ENCODE data around the gene PHC1. TPM values are rescaled to one million over a fixed set of nuclear protein-coding genes. Genes with fewer than 3 reads are reported as not detected.

The PHC1 gene
- total RNA-seq, 3 donors from 2014 or later, result 7.5 to 49.3 (median 11.2) TPM

DNA sequence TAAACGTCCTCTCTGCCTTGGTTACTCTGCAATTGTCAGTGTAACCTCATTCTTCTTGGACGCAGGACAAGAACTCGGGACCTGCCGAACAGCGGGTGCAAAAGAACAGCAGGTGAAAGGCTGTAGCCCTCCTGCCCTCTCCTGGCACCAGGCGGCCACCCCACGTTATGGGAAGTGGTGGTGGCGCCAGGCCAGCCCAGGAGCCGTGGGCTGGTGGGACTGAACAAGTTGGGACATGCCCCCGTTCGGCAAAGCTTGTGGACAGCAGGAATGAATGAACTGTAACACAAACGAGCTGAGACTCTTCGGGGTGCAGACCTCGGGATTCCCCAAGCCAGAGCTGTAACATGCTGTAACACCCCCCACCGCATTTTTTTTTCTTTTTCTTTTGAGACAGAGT, 41.8 kb downstream of the PHC1 start:
- Histone ChIP-seq H3K4me3 (no peak overlapping the region), H3K4me1 (ENCODE audit: low read depth) (no peaks in the 10 kb centered on the region), H3K9me3 (no peaks in the 10 kb centered on the region), H3K36me3 (ENCODE audit: low read depth) (no peaks in the 10 kb centered on the region)
- ATAC-seq (no peak), DNase-seq (no peak)
- TF ChIP-seq, protein P1, sequence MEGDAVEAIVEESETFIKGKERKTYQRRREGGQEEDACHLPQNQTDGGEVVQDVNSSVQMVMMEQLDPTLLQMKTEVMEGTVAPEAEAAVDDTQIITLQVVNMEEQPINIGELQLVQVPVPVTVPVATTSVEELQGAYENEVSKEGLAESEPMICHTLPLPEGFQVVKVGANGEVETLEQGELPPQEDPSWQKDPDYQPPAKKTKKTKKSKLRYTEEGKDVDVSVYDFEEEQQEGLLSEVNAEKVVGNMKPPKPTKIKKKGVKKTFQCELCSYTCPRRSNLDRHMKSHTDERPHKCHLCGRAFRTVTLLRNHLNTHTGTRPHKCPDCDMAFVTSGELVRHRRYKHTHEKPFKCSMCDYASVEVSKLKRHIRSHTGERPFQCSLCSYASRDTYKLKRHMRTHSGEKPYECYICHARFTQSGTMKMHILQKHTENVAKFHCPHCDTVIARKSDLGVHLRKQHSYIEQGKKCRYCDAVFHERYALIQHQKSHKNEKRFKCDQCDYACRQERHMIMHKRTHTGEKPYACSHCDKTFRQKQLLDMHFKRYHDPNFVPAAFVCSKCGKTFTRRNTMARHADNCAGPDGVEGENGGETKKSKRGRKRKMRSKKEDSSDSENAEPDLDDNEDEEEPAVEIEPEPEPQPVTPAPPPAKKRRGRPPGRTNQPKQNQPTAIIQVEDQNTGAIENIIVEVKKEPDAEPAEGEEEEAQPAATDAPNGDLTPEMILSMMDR (IDR thresholded peaks at IDR 0.05), result no peak
- intact Hi-C loops (cut with DNase I, micrococcal nuclease), result no loop called here

DNA sequence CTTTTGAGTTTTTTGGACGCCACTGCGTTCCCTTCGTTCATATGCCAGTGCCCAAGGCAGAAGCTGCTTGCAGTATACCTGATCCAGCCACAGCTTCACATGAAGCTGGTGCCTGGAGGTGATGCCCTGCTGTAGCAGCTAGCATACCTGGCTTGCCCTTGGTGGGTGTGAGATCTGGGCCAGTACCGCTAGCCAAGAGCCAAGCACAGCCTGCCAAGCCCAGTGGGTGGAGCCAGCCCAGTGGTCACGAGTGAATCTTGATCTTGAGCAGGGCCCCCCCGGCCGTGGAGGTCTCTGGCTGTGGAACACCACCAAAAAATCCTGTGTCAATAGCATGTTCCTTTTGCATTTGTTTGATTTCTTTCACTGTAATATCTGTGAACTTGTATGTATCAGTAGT, 42.5 kb downstream of the PHC1 start:
- H3K36me3 ChIP-seq (ENCODE audit: low read depth), result no peaks in the 10 kb centered on the region
- intact Hi-C loops (cut with DNase I, micrococcal nuclease), result no loop called here
- no peaks in the 10 kb centered on the region for H3K9me3 ChIP-seq
- no peaks in the 10 kb centered on the region for H3K4me1 ChIP-seq (ENCODE audit: low read depth)
- no peak for DNase-seq
- ATAC-seq, result no peak
- TF ChIP-seq, protein P1 (IDR thresholded peaks at IDR 0.05), result no peak
- no peak overlapping the region for H3K4me3 ChIP-seq

DNA sequence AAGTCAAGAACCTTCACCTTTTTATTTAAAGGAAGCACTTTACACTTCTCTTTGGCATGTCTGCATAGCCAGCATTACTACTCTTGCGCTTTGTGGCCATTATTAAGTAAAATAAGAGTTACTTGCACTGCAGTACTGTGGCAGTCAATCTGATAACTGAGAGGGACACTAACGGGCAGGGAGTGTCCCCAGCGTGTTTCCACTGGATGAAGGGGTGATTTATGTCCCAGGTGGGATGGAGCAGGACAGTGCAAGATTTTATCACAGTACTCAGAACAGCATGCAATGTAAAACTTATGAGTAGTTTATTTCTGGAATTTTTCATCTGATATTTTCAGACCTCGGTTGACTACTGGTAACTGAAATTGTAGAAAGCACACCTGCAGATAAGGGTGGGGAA, 43.3 kb downstream of the PHC1 start:
- Histone ChIP-seq H3K4me3 (no peak overlapping the region), H3K36me3 (ENCODE audit: low read depth) (no peaks in the 10 kb centered on the region), H3K9me3 (no peaks in the 10 kb centered on the region), H3K4me1 (ENCODE audit: low read depth) (no peaks in the 10 kb centered on the region)
- TF ChIP-seq, protein P1 (IDR thresholded peaks at IDR 0.05), result no peak
- no peak for DNase-seq
- intact Hi-C loops (cut with DNase I, micrococcal nuclease), result no loop called here
- no peak for ATAC-seq

DNA sequence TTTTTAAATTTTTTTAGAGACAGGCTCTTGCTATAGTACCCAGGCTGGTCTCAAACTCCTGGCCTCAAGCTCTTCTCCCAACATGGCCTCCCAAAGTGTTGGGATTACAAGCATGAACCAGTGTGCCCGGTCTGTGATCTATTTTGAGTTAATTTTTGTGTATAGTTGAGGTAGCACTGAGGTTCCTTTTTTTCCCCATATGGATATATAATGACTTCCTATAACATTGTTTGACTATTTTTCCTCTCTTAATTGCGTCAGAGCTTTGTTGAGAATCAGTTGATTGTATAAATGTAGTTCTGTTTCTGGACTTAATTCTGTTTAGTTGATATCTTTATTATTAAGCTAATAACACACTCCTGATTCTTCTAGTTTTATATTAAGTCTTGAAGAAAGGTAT, 43.8 kb downstream of the PHC1 start:
- DNase-seq (no peak), ATAC-seq (no peak)
- TF ChIP-seq, protein P1 (IDR thresholded peaks at IDR 0.05), result no peak
- Histone ChIP-seq H3K9me3 (no peaks in the 10 kb centered on the region), H3K4me1 (ENCODE audit: low read depth) (no peaks in the 10 kb centered on the region), H3K4me3 (no peak overlapping the region), H3K36me3 (ENCODE audit: low read depth) (no peaks in the 10 kb centered on the region)
- intact Hi-C loops (cut with DNase I, micrococcal nuclease), result no loop called here

DNA sequence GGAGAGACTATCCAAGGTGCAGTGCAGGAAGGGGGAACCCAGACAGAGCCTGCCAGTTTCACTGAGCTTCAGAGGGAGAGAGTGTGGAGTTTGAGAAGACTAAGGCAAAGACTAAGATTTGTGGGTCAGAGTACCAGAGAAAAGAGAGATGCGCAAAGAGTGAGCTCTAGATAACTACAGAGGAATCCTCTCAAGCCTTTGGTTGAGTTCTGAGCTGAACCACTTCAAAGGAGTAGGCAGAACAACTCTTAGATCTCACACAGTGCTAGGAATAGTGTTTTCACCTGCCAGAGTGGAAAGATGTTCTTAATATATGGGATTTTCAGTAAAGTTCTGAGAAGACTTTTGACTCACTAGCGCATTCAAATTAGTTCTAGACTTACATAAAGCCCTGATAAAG, 45.9 kb downstream of the PHC1 start:
- DNase-seq, result no peak
- H3K4me1 ChIP-seq (ENCODE audit: low read depth), result no peaks in the 10 kb centered on the region
- H3K9me3 ChIP-seq, result no peaks in the 10 kb centered on the region

More for the DNA sequence above, 45.9 kb downstream of the PHC1 start:
- intact Hi-C loops (cut with DNase I, micrococcal nuclease), result no loop called here
- H3K4me3 ChIP-seq, result no peak overlapping the region
- TF ChIP-seq, protein P1 (IDR thresholded peaks at IDR 0.05), result no peak
- H3K36me3 ChIP-seq (ENCODE audit: low read depth), result no peaks in the 10 kb centered on the region
- ATAC-seq, result peak; percentile 40

Measured in mucosa of descending colon (tissue), 3 donors.